GM08714 (cell line): ENCODE results near the gene ITCH.
"Not testable (repeated sequence)": the region's sequence is repeated elsewhere in the genome, so short reads cannot be mapped to it uniquely, and the experiment has no call there.

ENCODE experiments used
- H3K4me3 ChIP-seq: fragments of 200-500 bp; sonication (Bioruptor generic); 2 replicates; pipeline ENCODE4 v1.5.1; 2014; ENCODE audit warnings: mild to moderate bottlenecking, low read length, inconsistent platforms
- ZNF274 ChIP-seq: IDR thresholded peaks from 2 replicates; pipeline ENCODE4 v1.6.1; 2012; ENCODE audit warnings: mild to moderate bottlenecking, low read depth, low read length

The ITCH gene

GRCh38 chr20:34437330-34437986 lies 74.4 kb downstream of the ITCH start:
- TF ChIP-seq ZNF274: no peak
- no peak overlapping the region for H3K4me3 ChIP-seq

- H3K4me3 ChIP-seq: no peak overlapping the region
- no peak for TF ChIP-seq ZNF274
Measured at GRCh38 chr20:34439168-34439567, 76.1 kb downstream of the ITCH start.

- H3K4me3 ChIP-seq: not testable (repeated sequence)
Measured at GRCh38 chr20:34441423-34441822, 78.3 kb downstream of the ITCH start.

GRCh38 chr20:34443546-34443945 lies 80.5 kb downstream of the ITCH start:
- TF ChIP-seq ZNF274: no peak
- no peak overlapping the region for H3K4me3 ChIP-seq

- no peak for TF ChIP-seq ZNF274
- no peak overlapping the region for H3K4me3 ChIP-seq
Measured at GRCh38 chr20:34445177-34446065, 82.3 kb downstream of the ITCH start.

- TF ChIP-seq ZNF274: no peak
Measured at GRCh38 chr20:34448517-34448916, 85.4 kb downstream of the ITCH start.

GRCh38 chr20:34449674-34450592 lies 86.9 kb downstream of the ITCH start:
- H3K4me3 ChIP-seq: no peak overlapping the region
- no peak for TF ChIP-seq ZNF274

More at GRCh38 chr20:34448517-34448916, 85.4 kb downstream of the ITCH start:
- no peak overlapping the region for H3K4me3 ChIP-seq

GRCh38 chr20:34452281-34452982 lies 89.4 kb downstream of the ITCH start:
- TF ChIP-seq ZNF274: no peak
- H3K4me3 ChIP-seq: no peak overlapping the region

GRCh38 chr20:34458631-34459030 lies 95.6 kb downstream of the ITCH start:
- no peak for TF ChIP-seq ZNF274
- H3K4me3 ChIP-seq: no peak overlapping the region

GRCh38 chr20:34459209-34459897 lies 96.3 kb downstream of the ITCH start:
- TF ChIP-seq ZNF274: no peak
- H3K4me3 ChIP-seq: no peak overlapping the region

- no peak for TF ChIP-seq ZNF274
- H3K4me3 ChIP-seq: no peak overlapping the region
Measured at GRCh38 chr20:34461779-34462087, 98.7 kb downstream of the ITCH start.

- TF ChIP-seq ZNF274: no peak
- H3K4me3 ChIP-seq: no peak overlapping the region
Measured at GRCh38 chr20:34468951-34469350, 105.9 kb downstream of the ITCH start.

GRCh38 chr20:34472246-34472925 lies 109.3 kb downstream of the ITCH start:
- no peak overlapping the region for H3K4me3 ChIP-seq

More at GRCh38 chr20:34472246-34472925, 109.3 kb downstream of the ITCH start:
- TF ChIP-seq ZNF274: no peak
